Stimulated activated memory B cell treated with anti-CD40 and anti-IgM and Interleukin-4, amounts not matched to agents 10 μg/mL and 1 μg/mL and 100 μg/mL, for 72 hours (primary cell): ENCODE measurements around the gene NTNG1.
"Not testable (repeated sequence)": the region's sequence is repeated elsewhere in the genome, so short reads cannot be mapped to it uniquely, and the experiment has no call there.

Experiments
- ATAC-seq: fragments of 150-1000 bp; cut with Tn5 transposase; 2 replicates; pipeline ENCODE4 v1.10.0; 2021
- H3K27ac Mint-ChIP-seq: one replicate; pipeline ENCODE4 v1.8.0; 2022; ENCODE audit warnings: mild to moderate bottlenecking, mixed read lengths
- H3K27me3 Mint-ChIP-seq: one replicate; pipeline ENCODE4 v1.8.0; 2022; ENCODE audit warnings: mixed read lengths
- H3K36me3 Mint-ChIP-seq: one replicate; pipeline ENCODE4 v1.8.0; 2022; ENCODE audit warnings: mixed read lengths
- H3K4me1 Mint-ChIP-seq: one replicate; pipeline ENCODE4 v1.8.0; 2022; ENCODE audit warnings: mixed read lengths
- H3K4me3 Mint-ChIP-seq: one replicate; pipeline ENCODE4 v1.8.0; 2022; ENCODE audit warnings: mild to moderate bottlenecking, moderate library complexity, mixed read lengths
- H3K9me3 Mint-ChIP-seq: one replicate; pipeline ENCODE4 v1.8.0; 2022; ENCODE audit warnings: mixed read lengths

NTNG1 gene

GRCh38 chr1:107140703-107141490 lies at the start of gene NTNG1:
Gene NTNG1 (plus strand): TSS chr1:107141039.
- peaks cover 29% of the 10 kb centered on the region for H3K4me1 Mint-ChIP-seq
- peak within 1 kb of the TSS; percentile 81 for H3K27ac Mint-ChIP-seq
- no peaks in the 10 kb centered on the region for H3K9me3 Mint-ChIP-seq
- no peaks in the 10 kb centered on the region for H3K36me3 Mint-ChIP-seq
- peak within 1 kb of the TSS; percentile 91 for H3K4me3 Mint-ChIP-seq
- ATAC-seq = peak; percentile 72
- no peaks in the 10 kb centered on the region for H3K27me3 Mint-ChIP-seq

- Mint-ChIP-seq H3K27me3 (no peaks in the 10 kb centered on the region), H3K36me3 (no peaks in the 10 kb centered on the region), H3K9me3 (no peaks in the 10 kb centered on the region), H3K4me1 (no peaks in the 10 kb centered on the region), H3K27ac (no peak overlapping the region), H3K4me3 (no peak overlapping the region)
- ATAC-seq = no peak
Measured at GRCh38 chr1:107091418-107091817, 49.4 kb upstream of the NTNG1 start.

GRCh38 chr1:107093395-107093794 lies 47.4 kb upstream of the NTNG1 start:
- not testable (repeated sequence) for H3K4me1 Mint-ChIP-seq, H3K4me3 Mint-ChIP-seq, H3K27ac Mint-ChIP-seq, H3K27me3 Mint-ChIP-seq, ATAC-seq, H3K36me3 Mint-ChIP-seq, H3K9me3 Mint-ChIP-seq

GRCh38 chr1:107095647-107096046 lies 45.2 kb upstream of the NTNG1 start:
- H3K36me3 Mint-ChIP-seq = no peaks in the 10 kb centered on the region
- no peak overlapping the region for H3K27ac Mint-ChIP-seq
- H3K27me3 Mint-ChIP-seq = no peaks in the 10 kb centered on the region
- H3K4me1 Mint-ChIP-seq = peaks cover under 1% of the 10 kb centered on the region
- no peak overlapping the region for H3K4me3 Mint-ChIP-seq
- ATAC-seq = no peak
- peaks cover 1% of the 10 kb centered on the region for H3K9me3 Mint-ChIP-seq

- no peaks in the 10 kb centered on the region for H3K27me3 Mint-ChIP-seq
- no peak overlapping the region for H3K4me3 Mint-ChIP-seq
- no peaks in the 10 kb centered on the region for H3K36me3 Mint-ChIP-seq
- H3K9me3 Mint-ChIP-seq = peaks cover 2% of the 10 kb centered on the region
- H3K4me1 Mint-ChIP-seq = peaks cover 11% of the 10 kb centered on the region
- H3K27ac Mint-ChIP-seq = no peak overlapping the region
- no peak for ATAC-seq
Measured at GRCh38 chr1:107096690-107097089, 44.1 kb upstream of the NTNG1 start.

- Mint-ChIP-seq H3K36me3 (no peaks in the 10 kb centered on the region), H3K4me3 (no peak overlapping the region), H3K27ac (no peak overlapping the region), H3K4me1 (peaks cover 12% of the 10 kb centered on the region), H3K9me3 (peaks cover 2% of the 10 kb centered on the region), H3K27me3 (no peaks in the 10 kb centered on the region)
- no peak for ATAC-seq
Measured at GRCh38 chr1:107098961-107099360, 41.9 kb upstream of the NTNG1 start.

GRCh38 chr1:107100331-107100984 lies 40.4 kb upstream of the NTNG1 start:
- H3K4me3 Mint-ChIP-seq = no peak overlapping the region
- H3K27ac Mint-ChIP-seq = no peak overlapping the region
- no peaks in the 10 kb centered on the region for H3K27me3 Mint-ChIP-seq
- no peaks in the 10 kb centered on the region for H3K36me3 Mint-ChIP-seq
- H3K9me3 Mint-ChIP-seq = peaks cover 2% of the 10 kb centered on the region
- no peak for ATAC-seq
- peaks cover 12% of the 10 kb centered on the region for H3K4me1 Mint-ChIP-seq

GRCh38 chr1:107105914-107106313 lies 34.9 kb upstream of the NTNG1 start:
- peaks cover 3% of the 10 kb centered on the region for H3K9me3 Mint-ChIP-seq
- peak; percentile 67 for ATAC-seq

GRCh38 chr1:107110326-107110725 lies 30.5 kb upstream of the NTNG1 start:
- Mint-ChIP-seq H3K9me3 (peaks cover 3% of the 10 kb centered on the region), H3K36me3 (no peaks in the 10 kb centered on the region), H3K4me3 (no peak overlapping the region), H3K4me1 (peaks cover 11% of the 10 kb centered on the region), H3K27me3 (peaks cover 11% of the 10 kb centered on the region), H3K27ac (no peak overlapping the region)
- no peak for ATAC-seq

More at GRCh38 chr1:107105914-107106313, 34.9 kb upstream of the NTNG1 start:
- Mint-ChIP-seq H3K36me3 (no peaks in the 10 kb centered on the region), H3K4me3 (no peak overlapping the region), H3K27me3 (no peaks in the 10 kb centered on the region), H3K27ac (no peak overlapping the region), H3K4me1 (peaks cover 19% of the 10 kb centered on the region)

- H3K27ac Mint-ChIP-seq = no peak overlapping the region
- ATAC-seq = no peak
- H3K4me1 Mint-ChIP-seq = no peaks in the 10 kb centered on the region
- no peaks in the 10 kb centered on the region for H3K36me3 Mint-ChIP-seq
- no peak overlapping the region for H3K4me3 Mint-ChIP-seq
- H3K9me3 Mint-ChIP-seq = no peaks in the 10 kb centered on the region
- peaks cover 21% of the 10 kb centered on the region for H3K27me3 Mint-ChIP-seq
Measured at GRCh38 chr1:107116306-107116790, 24.5 kb upstream of the NTNG1 start.

GRCh38 chr1:107122225-107122624 lies 18.6 kb upstream of the NTNG1 start:
- H3K9me3 Mint-ChIP-seq = no peaks in the 10 kb centered on the region
- H3K27me3 Mint-ChIP-seq = no peaks in the 10 kb centered on the region
- no peaks in the 10 kb centered on the region for H3K36me3 Mint-ChIP-seq
- H3K4me3 Mint-ChIP-seq = no peak overlapping the region
- H3K27ac Mint-ChIP-seq = no peak overlapping the region
- no peak for ATAC-seq
- H3K4me1 Mint-ChIP-seq = no peaks in the 10 kb centered on the region

- Mint-ChIP-seq H3K27me3 (no peaks in the 10 kb centered on the region), H3K27ac (no peak overlapping the region), H3K36me3 (no peaks in the 10 kb centered on the region), H3K9me3 (no peaks in the 10 kb centered on the region), H3K4me3 (no peak overlapping the region), H3K4me1 (no peaks in the 10 kb centered on the region)
- no peak for ATAC-seq
Measured at GRCh38 chr1:107123741-107124140, 17.1 kb upstream of the NTNG1 start.

- no peaks in the 10 kb centered on the region for H3K27me3 Mint-ChIP-seq
- no peak overlapping the region for H3K27ac Mint-ChIP-seq
- H3K4me1 Mint-ChIP-seq = no peaks in the 10 kb centered on the region
- H3K4me3 Mint-ChIP-seq = no peak overlapping the region
- H3K9me3 Mint-ChIP-seq = no peaks in the 10 kb centered on the region
- no peaks in the 10 kb centered on the region for H3K36me3 Mint-ChIP-seq
- no peak for ATAC-seq
Measured at GRCh38 chr1:107124694-107125093, 16.1 kb upstream of the NTNG1 start.

GRCh38 chr1:107132195-107132594 lies 8.6 kb upstream of the NTNG1 start:
- Mint-ChIP-seq H3K27ac (peak overlapping the region; percentile 35), H3K9me3 (no peaks in the 10 kb centered on the region), H3K36me3 (no peaks in the 10 kb centered on the region), H3K4me1 (peaks cover 11% of the 10 kb centered on the region), H3K4me3 (no peak overlapping the region), H3K27me3 (no peaks in the 10 kb centered on the region)
- ATAC-seq = peak; percentile 70

GRCh38 chr1:107132780-107133179 lies 8.1 kb upstream of the NTNG1 start:
- Mint-ChIP-seq H3K9me3 (no peaks in the 10 kb centered on the region), H3K4me1 (peaks cover 11% of the 10 kb centered on the region), H3K4me3 (no peak overlapping the region), H3K36me3 (no peaks in the 10 kb centered on the region), H3K27ac (peak overlapping the region; percentile 35), H3K27me3 (no peaks in the 10 kb centered on the region)
- ATAC-seq = peak; percentile 78

GRCh38 chr1:107135463-107135862 lies 5.4 kb upstream of the NTNG1 start:
- ATAC-seq = no peak
- Mint-ChIP-seq H3K36me3 (no peaks in the 10 kb centered on the region), H3K27ac (no peak overlapping the region), H3K4me1 (peaks cover 30% of the 10 kb centered on the region), H3K4me3 (no peak overlapping the region), H3K9me3 (no peaks in the 10 kb centered on the region), H3K27me3 (no peaks in the 10 kb centered on the region)
